Measurements from ENCODE around the gene JUNB.

Gene JUNB

DNA sequence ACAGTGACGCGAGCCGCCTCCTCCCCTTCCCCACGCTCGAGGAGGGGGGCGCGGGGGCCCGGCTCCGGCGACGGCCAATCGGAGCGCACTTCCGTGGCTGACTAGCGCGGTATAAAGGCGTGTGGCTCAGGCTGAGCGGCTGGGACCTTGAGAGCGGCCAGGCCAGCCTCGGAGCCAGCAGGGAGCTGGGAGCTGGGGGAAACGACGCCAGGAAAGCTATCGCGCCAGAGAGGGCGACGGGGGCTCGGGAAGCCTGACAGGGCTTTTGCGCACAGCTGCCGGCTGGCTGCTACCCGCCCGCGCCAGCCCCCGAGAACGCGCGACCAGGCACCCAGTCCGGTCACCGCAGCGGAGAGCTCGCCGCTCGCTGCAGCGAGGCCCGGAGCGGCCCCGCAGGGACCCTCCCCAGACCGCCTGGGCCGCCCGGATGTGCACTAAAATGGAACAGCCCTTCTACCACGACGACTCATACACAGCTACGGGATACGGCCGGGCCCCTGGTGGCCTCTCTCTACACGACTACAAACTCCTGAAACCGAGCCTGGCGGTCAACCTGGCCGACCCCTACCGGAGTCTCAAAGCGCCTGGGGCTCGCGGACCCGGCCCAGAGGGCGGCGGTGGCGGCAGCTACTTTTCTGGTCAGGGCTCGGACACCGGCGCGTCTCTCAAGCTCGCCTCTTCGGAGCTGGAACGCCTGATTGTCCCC, at the start of gene JUNB:
Gene JUNB, plus strand, starts transcription at position 142 of the 706 bp plus-strand sequence. Its CDS starts 286 bp downstream, at position 428.
- DNase-seq, result peak; percentile 98

DNA sequence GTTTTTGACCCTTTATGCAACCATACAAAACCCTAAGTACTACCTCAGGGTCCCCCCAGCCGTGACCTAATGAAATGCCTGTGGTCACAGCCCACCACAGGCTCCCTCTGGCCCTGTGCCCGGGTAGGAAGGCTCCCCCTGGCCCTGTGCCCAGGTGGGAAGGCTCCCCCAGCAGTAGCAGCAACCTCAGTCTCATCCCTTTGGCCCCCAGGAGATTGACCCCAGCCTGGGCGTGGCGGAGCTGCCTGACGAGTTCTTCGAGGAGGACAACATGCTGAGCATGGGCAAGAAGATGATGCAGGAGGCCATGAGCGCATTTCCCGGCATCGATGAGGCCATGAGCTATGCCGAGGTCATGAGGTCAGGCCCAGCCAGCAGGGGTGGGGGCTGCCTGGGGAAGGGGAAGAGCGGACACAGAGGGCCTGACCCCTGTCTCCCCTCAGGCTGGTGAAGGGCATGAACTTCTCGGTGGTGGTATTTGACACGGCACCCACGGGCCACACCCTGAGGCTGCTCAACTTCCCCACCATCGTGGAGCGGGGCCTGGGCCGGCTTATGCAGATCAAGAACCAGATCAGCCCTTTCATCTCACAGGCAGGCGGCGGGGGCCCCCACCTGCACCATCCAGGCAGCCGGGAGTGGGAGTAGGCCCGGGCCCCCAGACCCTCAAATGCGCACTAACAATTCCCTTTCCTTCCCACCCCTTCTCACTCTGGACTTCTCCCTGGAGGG, 46.0 kb upstream of the JUNB start:
- no peak for DNase-seq

DNA sequence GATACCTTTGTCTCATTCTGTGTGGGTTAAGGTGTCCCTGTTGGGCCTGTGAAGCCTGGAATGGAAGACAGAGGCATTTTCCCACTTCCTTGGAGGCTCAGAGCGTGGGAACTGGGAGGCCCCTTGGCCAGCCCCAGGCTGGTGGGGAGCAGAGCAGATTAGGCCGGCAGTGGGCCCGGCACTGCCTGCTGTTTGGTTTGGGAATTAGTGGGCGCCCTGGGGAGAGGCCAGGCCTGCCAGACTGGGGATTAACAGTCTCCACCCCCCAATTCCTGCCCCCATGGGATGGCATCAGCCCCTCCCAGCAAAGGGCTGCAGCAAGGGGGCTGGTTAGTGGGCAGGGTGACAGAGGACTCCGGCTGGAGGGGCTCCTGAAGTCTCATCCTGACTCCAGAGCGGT, 42.8 kb upstream of the JUNB start:
- no peak for DNase-seq

GRCh38 chr19:12749938-12750521, 41.3 kb upstream of the JUNB start:
- no peak for DNase-seq

- DNase-seq, result no peak
Measured at GRCh38 chr19:12750851-12751250, 40.4 kb upstream of the JUNB start.

GRCh38 chr19:12751635-12752034, 39.7 kb upstream of the JUNB start, which contains the start of gene BEST2:
Gene BEST2, plus strand, starts transcription at chr19:12751791. Its CDS starts 802 bp downstream, at chr19:12752593.
- DNase-seq, result no peak

GRCh38 chr19:12752056-12752781, 39.1 kb upstream of the JUNB start:
- DNase-seq, result no peak

GRCh38 chr19:12754465-12755196, 36.7 kb upstream of the JUNB start:
- no peak for DNase-seq

DNA sequence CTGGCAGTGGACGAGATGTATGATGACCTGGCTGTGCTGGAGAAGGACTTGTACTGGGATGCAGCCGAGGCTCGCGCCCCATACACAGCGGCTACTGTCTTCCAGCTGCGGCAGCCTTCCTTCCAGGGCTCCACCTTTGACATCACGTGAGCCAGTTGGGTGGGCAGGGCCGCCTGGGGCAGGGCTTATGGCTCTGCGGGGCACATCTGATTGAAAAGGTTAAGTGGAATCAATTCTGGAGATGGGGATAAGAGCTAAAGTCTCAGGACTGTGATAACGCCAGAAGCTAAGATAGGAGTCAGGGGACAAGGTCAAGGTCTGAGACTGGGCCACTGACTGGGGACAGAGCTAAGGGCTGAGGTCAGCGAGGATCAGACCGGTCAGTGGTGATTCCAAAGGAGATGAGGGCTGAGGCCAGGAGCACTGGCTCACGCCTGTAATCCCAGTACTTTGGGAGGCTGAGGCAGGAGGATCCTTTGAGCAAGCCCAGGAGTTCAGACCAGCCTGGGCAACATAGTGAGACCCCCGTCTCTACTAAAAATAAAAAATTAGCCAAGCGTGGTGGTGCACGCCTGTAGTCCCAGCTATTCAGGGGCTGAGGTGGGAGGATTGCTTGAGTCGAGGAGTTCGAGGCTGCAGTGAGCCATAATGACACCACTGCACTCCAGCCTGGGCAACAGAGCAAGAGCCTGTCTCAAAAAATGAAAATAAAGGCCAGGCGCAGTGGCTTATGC, 35.0 kb upstream of the JUNB start:
- no peak for DNase-seq

- peak; percentile 73 for DNase-seq
Measured at GRCh38 chr19:12757544-12758274, 33.6 kb upstream of the JUNB start.

DNA sequence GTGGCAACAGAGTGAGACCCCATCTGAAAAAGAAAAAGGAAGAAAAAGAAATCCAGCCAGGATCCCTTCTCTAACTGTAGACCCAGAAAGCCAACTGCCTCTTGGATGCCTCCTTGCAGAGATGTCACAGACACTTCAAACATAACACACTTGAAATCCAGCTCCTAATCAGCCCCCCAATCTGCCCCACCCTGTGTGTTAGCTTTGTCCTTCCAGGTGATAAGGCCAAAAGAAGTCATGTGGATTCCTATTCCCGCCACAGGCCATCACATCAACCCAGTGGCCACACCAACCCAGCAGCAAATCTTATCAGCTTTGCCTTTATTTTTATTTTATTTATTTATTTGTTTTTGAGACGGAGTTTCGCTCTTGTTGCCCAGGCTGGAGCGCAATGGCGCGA, 31.6 kb upstream of the JUNB start:
- no peak for DNase-seq

DNA sequence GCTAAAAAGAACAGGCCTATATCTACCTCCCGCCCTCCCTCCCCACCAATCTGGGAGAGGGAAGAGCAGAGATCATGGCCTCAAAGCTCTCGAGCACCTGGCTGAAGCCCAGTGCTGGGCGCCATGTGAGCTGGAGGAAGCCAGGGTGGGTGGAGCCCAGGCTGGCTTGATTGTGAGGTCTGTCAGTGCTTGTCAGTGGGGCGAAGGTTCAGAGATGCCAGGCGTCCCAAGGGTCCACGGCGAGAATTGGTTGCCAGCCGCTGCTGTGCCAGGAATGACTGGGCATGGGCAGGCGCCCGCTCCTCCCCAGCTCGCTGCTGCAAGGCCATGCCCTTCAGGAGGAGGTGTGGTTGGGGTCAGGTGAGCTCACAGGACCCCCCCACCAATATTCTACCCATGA, 28.2 kb upstream of the JUNB start:
- DNase-seq, result no peak

DNA sequence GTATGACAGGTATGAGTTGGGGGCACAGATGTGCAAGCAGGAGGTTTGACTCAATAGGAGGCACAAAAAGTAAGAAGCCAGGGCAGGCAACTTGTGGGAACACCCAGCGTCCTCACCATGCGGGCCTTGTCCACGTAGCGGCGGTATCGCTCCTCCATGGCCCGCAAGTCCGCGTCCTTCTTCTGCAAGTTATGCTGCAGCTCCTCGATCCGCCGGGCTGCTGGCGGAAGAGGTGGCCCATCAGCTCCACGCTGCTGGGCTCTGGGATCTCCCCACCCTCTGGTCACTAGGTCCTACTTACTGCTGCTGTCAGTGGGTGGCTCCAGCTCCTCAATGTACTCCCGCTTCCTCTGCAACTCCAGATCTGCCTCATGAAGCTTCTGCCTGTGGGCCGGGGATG, 26.6 kb upstream of the JUNB start:
- DNase-seq, result no peak

- DNase-seq, result no peak
Measured at GRCh38 chr19:12766051-12766521, 25.2 kb upstream of the JUNB start.

DNA sequence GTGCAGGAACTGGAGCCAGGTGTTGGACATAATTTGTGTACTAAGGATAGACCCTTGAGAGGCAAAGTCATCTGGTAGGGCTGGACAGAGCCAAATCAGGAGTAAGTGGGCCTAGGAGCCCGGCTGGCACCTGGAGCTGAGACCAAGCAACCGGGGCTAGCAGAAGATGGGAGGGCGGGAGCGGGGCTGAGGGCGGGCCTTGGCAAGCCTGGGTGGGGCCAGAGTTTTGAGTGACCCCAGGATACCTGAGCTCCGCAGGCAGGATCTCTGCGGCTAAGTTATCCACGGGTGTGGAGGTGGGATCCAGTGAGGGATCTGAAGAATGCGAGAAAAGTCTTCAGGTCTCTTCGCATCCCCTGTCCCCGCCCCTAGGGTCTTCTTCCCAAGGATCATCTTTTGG, 24.1 kb upstream of the JUNB start:
- no peak for DNase-seq

GRCh38 chr19:12767666-12768065, 23.6 kb upstream of the JUNB start:
- no peak for DNase-seq

DNA sequence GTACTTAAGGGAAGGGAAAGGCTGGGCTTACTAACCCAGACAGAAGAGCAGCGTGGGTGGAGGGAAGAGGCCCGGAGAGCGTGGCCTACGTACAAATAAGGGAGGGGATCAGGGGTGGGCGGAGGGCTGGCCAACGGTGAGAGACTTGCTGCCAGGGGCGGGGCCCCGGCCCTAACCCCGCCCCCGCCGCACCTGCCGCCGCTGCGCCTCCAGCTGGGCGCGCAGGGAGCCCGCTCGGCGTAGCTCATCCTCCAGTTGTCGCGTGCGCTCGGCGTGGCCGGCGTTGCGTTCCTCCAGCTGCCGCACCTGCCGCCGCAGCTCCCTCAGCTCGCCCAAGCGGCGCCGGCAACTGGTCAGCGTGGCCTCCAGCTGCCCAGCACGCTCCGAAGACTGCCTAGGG, 21.6 kb upstream of the JUNB start:
- DNase-seq, result peak; percentile 47

DNA sequence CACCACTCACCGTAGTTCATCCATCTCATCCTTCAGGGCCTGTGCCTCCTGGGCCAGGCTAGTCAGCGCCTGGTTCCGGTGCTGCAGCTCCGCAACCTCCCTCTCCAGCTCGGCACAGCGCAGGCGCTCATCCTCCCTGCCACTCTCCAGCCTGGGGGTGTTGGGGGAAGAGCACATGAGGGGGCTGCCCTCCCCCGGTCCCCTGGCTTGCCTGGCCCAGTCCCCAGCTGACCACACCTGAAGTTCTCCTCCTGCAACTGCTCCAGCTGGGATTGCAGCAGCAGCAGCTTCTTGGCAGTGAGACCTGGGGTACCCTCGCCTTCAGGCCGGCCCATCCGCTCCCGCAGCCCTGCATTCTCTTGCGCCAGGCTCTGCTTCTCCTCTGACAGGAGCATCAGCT, 20.4 kb upstream of the JUNB start:
- no peak for DNase-seq

DNA sequence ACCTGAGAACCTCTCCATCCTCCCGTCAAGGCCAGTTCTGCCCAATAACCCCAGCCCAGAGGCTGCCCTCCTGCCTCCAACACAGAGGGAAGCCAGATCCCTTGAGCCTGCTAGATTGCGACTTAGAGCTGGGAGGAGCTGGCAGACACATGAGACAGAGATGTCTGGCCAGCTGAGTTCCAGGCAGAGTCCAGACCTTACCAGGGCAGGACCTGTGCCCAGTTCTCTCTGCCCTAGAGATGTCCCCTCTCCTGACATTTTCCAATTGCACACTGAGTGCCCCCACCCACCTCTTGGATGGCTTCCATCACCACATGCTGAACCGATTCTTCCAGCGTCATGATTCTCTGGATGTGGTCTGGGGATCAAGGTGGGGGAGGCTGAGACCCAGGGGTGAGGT, 19.0 kb upstream of the JUNB start:
- DNase-seq, result no peak

- peak; percentile 61 for DNase-seq
Measured at GRCh38 chr19:12773571-12773970, 17.7 kb upstream of the JUNB start.

All from hematopoietic multipotent progenitor cell treated with erythropoietin and hydrocortisone succinate and interleukin-3 and kit ligand, for 6 days (in vitro differentiated cells).